NCI-H748 (cell line): ENCODE data around the gene FAM161A.
A peak's percentile ranks its signal among the peaks of the same experiment; 100 is the strongest.
"Not testable (repeated sequence)": the region's sequence is repeated elsewhere in the genome, so short reads cannot be mapped to it uniquely, and the experiment has no call there.

ENCODE experiments used
- DNase-seq: peaks from one replicate; lab custom pipeline; 2025; ENCODE audit not compliant: unreplicated experiment; lab: John Stamatoyannopoulos, UW

Gene FAM161A

GRCh38 chr2:61845320-61845719, 8.5 kb downstream of the FAM161A start:
- DNase-seq, result no peak

DNA sequence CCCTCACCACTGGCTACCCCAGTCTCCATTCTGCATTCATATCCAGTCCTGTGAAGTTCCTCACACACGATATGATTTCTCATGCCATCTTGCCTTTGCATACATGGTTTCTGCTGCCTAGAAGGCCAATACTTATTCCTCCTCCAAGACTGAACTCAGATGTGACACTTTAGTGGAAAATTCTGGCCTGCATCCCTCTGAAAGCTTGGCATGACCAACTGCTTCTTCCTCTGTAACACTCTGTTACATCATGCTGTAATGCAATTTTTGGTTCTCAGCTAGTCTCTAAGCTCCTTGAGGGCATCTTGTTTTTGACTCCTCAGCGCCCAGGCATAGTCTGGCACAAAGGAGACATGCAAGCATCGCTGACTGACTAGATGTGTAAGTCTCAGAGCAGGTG, 12.6 kb downstream of the FAM161A start:
- no peak for DNase-seq

DNA sequence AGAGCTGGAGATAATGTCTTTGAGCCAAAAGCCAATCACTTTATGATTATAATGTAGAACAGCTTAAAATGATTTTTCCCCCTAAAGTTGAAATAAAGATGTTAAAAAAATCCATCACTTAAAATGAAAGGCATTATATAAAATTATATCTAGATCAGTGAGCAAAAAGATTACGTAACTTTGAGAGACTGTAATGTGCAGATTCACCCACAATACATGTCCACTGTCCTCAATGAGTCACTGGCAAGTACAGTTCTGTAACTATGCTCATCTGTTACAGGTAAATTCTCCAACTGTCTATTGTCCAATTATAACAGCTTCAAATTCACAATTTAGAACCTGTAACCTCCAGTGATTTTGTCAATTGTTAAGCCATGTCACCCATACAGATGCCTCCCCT, 19.0 kb downstream of the FAM161A start:
- DNase-seq, result no peak

DNA sequence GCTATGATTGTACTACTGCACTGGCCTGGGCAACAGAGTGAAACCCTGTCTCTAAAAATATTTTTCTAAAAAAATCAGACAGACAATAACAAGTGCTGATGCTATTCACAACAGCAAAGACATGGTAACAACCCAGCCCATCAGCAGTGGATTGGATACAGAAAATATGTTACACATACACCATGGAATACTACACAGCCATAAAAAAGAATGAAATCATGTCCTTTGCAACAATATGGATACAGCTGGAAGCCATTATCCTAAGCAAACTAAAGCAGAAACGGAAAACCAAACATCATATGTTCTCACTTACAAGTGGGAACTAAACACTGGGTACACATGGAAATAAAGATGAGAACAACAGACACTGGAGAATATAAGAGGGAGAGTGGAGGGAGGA, 19.9 kb downstream of the FAM161A start:
- no peak for DNase-seq

DNA sequence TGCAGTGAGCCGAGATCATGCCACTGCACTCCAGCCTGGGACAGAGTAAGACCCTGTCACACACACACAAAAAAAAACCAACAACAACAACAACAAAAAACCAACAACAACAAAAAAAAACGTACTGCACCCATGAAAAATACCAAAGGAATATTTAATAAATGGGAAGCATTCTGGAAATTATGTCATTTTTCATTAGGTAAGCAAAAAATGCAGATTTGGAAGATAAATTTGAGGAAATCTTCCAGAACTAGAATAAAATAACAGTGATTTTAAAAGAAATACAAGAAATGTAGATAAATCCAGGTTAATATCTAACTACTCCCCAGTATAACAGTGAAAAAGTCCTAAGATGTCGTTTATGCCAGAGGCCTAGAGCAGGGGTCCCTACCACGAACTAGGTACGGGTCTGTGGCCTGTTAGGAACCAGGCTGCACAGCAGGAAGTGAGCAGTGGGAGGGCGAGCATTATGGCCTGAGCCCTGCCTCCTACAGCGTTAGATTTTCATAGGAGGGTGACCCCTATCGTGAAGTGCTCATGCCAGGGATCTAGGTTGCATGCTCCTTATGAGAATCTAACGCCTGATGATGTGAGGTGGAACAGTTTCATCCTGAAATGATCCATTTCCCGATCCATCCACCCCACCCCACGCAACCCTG, 21.5 kb downstream of the FAM161A start:
- DNase-seq, result no peak

DNA sequence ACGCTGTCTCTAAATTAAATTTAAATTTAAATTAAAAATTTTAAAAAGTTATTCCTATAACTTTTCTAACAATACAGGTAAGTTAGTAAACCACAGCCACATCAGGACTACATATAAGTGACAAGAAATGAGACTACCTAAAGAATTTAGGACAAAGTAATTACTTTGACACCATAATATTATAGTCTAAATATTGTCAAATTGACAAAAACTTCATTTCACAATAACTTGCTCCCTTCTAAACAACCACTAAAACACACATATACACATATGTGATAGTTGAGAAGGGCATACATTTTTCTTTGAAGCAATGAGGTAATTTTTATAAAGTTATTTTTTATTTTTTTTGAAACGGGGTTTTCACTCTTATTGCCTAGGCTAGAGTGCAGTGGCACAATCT, 31.6 kb downstream of the FAM161A start:
- DNase-seq, result no peak

DNA sequence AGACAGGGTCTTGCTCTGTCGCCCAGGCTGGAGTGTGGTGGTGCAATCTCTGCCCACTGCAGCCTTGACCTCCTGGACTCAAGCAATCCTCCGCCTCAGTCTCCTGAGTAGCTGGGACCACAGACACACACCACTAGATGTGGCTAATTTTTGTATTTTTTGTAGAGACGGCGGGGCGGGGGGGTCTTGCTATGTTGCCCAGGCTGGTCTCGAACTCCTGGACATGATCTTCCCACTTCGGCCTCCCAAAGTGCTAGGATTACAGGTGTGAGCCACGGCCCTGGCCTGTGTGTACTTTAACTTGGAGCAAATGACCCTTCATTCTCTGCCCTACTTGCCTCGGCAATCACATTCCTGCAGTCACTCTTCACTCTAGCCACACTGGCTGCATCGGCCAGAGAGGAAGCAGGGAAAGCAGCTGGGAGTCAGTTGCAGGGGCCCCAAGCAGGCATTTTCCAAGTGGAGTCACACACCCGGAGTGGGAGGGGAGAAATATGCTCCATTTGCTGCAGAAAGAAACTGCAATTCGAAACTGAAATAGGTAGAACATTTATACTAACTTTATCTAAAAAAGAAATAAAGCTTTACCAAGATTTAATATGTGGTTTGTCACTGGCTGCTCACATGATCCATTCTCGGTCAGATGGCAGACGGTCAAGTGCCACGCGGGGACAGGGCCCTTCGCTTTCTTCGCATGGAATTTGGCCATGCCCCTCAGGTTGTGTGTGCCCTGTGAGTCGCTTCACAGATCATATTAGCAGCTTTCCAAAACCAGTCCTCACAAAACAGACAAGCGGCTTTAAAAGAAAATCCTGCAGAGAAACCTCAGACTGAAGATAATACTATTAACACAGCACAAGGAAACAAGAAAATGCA, 37.1 kb downstream of the FAM161A start:
- DNase-seq, result no peak

DNA sequence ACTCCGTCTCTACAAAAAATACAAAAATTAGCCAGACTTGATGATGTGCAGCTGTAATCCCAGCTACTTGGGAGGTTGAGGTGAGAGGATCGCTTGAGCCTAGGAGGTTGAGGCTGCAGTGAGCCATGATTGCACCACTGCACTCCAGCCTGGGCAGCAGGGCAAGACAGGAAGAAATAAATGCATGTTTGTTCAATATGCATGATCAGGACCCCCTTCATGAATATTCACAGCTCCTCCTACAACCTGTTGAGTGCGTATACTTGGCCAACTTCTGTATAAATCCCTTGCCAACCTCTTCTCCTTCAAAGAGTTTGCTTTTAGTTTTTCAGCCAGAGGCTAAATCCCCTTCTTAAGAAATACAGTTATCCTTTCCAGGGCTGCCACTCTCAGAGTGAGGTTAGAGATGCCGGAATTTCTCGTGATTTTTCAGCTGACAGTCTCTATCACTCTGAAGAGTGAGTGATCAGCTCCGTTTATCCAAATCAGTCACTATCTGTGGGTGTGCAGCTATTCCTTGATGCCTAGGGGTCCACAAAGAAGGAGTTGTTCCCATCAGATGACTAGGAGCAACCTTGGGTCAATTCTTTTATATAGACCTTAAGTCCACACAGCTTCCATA, 39.2 kb downstream of the FAM161A start:
- no peak for DNase-seq

GRCh38 chr2:61813314-61813713, 40.5 kb downstream of the FAM161A start:
- DNase-seq, result not testable (repeated sequence)

GRCh38 chr2:61811821-61812220, 42.0 kb downstream of the FAM161A start:
- DNase-seq, result no peak

DNA sequence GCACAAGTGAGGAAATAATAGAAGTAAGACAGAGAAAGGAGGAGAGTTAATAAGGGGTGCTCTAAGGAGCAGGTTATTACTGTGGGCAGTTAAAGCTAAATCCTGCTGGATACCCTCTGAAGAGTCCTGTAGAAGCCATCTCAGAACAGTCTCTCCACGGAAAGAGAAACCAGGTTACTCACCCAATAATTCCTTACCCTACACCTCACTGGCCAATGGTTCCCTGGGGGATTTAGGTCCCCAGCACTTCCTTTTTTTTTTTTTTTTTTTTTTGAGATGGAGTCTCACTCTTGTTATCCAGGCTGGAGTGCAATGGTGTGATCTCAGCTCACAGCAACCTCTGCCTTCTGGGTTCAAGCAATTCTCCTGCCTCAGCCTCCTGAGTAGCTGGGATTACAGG, 43.7 kb downstream of the FAM161A start:
- DNase-seq, result not testable (repeated sequence)

GRCh38 chr2:61808693-61809092, 45.2 kb downstream of the FAM161A start:
- DNase-seq, result not testable (repeated sequence)

- DNase-seq, result no peak
Observed at GRCh38 chr2:61807036-61807757, 46.7 kb downstream of the FAM161A start.

- DNase-seq, result no peak
Observed at GRCh38 chr2:61802548-61802947, 51.3 kb downstream of the FAM161A start.

- no peak for DNase-seq
Observed at GRCh38 chr2:61799099-61799498, 54.8 kb downstream of the FAM161A start.

DNA sequence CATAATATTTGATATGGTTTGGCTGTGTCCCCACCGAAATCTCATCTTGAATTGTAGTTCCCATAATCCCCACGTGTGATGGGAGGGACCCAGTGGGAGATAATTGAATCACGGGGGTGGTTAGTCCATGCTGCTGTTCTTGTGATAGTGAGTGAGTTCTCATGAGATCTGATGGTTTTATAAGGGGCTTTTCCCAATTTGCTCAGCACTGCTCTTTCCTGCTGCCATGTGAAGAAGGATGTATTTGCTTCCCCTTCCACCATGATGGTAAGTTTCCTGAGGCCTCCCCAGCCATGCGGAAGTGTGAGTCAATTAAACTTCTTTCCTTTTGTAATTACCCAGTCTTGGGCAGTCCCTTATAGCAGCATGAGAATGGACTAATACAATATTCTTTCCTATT, 56.4 kb downstream of the FAM161A start:
- not testable (repeated sequence) for DNase-seq

- no peak for DNase-seq
Observed at GRCh38 chr2:61795408-61795807, 58.5 kb downstream of the FAM161A start.

DNA sequence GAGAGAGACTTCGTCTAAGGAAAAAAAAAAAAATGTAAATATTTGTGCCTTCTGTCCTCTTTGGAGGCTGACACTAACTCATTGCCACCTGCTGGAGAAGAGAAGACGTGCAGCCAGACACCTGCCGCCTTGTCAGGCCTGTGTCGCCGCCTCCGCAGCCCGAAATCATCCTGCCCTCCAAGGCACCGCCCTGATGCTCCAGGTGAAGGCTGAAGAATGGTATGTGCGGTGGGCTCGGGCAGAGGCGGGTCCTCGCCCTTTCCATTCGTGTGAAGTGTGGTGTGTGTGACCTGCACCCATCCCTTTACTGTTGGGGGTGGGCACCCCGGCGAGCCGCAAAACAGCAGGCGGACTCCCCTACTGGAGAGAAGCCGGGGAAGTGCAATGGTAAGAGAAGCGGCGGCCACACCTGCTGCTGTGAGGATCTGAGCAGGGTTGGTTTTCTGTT, 60.4 kb downstream of the FAM161A start:
- DNase-seq, result peak; percentile 86

DNA sequence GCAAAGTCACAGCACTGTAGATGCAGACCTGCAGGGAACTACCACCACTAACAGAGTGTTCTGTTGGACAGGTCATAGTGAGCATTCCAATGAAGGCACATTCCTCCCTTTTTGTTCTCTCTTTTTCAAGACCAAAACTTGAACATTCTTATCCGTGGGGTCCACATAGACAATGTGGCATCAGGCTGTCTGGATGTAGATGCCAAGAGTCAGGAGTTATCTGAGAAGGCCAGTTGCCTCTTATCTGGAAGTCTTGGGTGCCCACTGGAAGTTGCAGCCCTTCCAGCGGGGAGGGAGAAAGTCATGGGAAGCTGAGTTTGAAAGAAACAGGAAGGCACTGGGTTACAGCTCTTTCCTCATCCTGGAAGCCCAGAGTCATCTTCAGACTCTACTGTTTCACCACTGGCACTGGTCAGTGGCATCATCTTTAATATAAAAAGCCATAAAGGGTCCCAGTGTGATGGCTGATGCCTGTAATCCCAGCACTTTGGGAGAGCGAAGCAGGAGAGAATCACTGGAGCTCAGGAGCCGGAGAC, 61.4 kb downstream of the FAM161A start:
- DNase-seq, result no peak

- DNase-seq, result no peak
Observed at GRCh38 chr2:61789807-61790602, 63.9 kb downstream of the FAM161A start.
